A549 (cell line): ENCODE data around the gene LBP. TPM values are rescaled to one million over a fixed set of nuclear protein-coding genes. Genes with fewer than 3 reads are reported as not detected.

Experiments
- ATAC-seq, 2 experiments: fragments of 200-7000 bp in 1 of 2; fragments of >200 bp in 1 of 2; cut with Nextera tagmentation in 1 of 2; cut with Tn5 transposase in 1 of 2; 3 replicates each; pipeline versions ENCODE4 v1.8.0 to v1.9.1; 2018 to 2020; ENCODE audit warnings: mild to moderate bottlenecking in 1 of 2, moderate library complexity in 1 of 2
- CTCF ChIA-PET: fragments of 300-600 bp; sonication (Branson Sonifier 250); formaldehyde crosslinking; extraction: SDS; loops from one replicate; lab custom pipeline; 2021; ENCODE audit warnings: antibody characterized with exemption, inconsistent platforms; lab: Yijun Ruan, JAX
- POLR2A ChIA-PET: fragments of 350-600 bp; formaldehyde crosslinking; extraction: SDS; loops from one replicate; lab custom pipeline; 2021; ENCODE audit warnings: antibody characterized with exemption, inconsistent platforms; lab: Yijun Ruan, JAX
- DNase-seq, 2 experiments: peaks; one replicate each; pipeline versions ENCODE4 v3.0.0 to v3.0.0-alpha.2; 2011 to 2016; ENCODE audit warnings: low read depth in 1 of 2, low spot score in 1 of 2
- FAIRE-seq: peaks from 2 replicates; lab custom pipeline; 2011; peaks lifted over from hg19 to GRCh38; lab: Jason Lieb, UNC
- H3K27ac ChIP-seq, 2 experiments: fragments of >200 bp; sonication (Bioruptor Twin); formaldehyde crosslinking; 3 replicates each; pipeline ENCODE4 v1.5.1; 2016 to 2017
- H3K4me1 ChIP-seq: fragments of >200 bp; sonication (Bioruptor Twin); formaldehyde crosslinking; 3 replicates; pipeline ENCODE4 v1.6.1; 2016
- H3K4me2 ChIP-seq: fragments of >200 bp; sonication (Bioruptor Twin); formaldehyde crosslinking; 3 replicates; pipeline ENCODE4 v1.6.1; 2016
- H3K4me3 ChIP-seq: fragments of >200 bp; sonication (Bioruptor Twin); formaldehyde crosslinking; 3 replicates; pipeline ENCODE4 v1.5.1; 2016
- H3K9me3 ChIP-seq: fragments of >200 bp; sonication (Bioruptor Twin); formaldehyde crosslinking; 3 replicates; pipeline ENCODE4 v1.6.1; 2016
- CBX2 ChIP-seq: fragments of 200-600 bp; sonication (generic); IDR thresholded peaks from 2 replicates; pipeline ENCODE4 v1.6.1; 2016; ENCODE audit warnings: low read depth, mild to moderate bottlenecking, borderline replicate concordance
- CHD4 ChIP-seq: fragments of 200-600 bp; sonication (generic); IDR thresholded peaks from 2 replicates; pipeline ENCODE4 v1.6.1; 2016; ENCODE audit warnings: antibody characterized with exemption, mild to moderate bottlenecking, borderline replicate concordance
- EP300 ChIP-seq, 2 experiments: fragments of >200 bp; sonication (Bioruptor Twin); formaldehyde crosslinking; IDR thresholded peaks; 2 replicates in 1 of 2; 3 replicates in 1 of 2; pipeline ENCODE4 v1.6.1; 2016 to 2017
- ESRRA ChIP-seq: fragments of 150-350 bp; IDR thresholded peaks from 2 replicates; pipeline ENCODE4 v1.6.1; 2014; ENCODE audit warnings: mild to moderate bottlenecking, low read length, borderline replicate concordance
- FOSB ChIP-seq: fragments of 250-450 bp; sonication (Bioruptor Pico); IDR thresholded peaks from 2 replicates; pipeline ENCODE4 v1.5.0; 2020; ENCODE audit warnings: mild to moderate bottlenecking, moderate library complexity
- FOSL2 ChIP-seq, 2 experiments: fragments of 450-650 bp in 1 of 2; fragments of >200 bp in 1 of 2; sonication (Bioruptor Twin) in 1 of 2; formaldehyde crosslinking; IDR thresholded peaks; 2 replicates each; pipeline versions ENCODE4 v1.5.0 to v1.6.1; 2016 to 2020; ENCODE audit warnings: mild to moderate bottlenecking in 1 of 2, moderate library complexity in 1 of 2
- HOXA7 ChIP-seq: fragments of 250-450 bp; sonication (Bioruptor Pico); IDR thresholded peaks from 2 replicates; pipeline ENCODE4 v1.5.0; 2020; ENCODE audit warnings: mild to moderate bottlenecking, moderate library complexity
- HOXB5 ChIP-seq: fragments of 250-450 bp; sonication (Bioruptor Pico); IDR thresholded peaks from 2 replicates; pipeline ENCODE4 v1.5.0; 2020; ENCODE audit warnings: mild to moderate bottlenecking, moderate library complexity
- JUNB ChIP-seq: fragments of >200 bp; sonication (Bioruptor Twin); formaldehyde crosslinking; IDR thresholded peaks from 2 replicates; pipeline ENCODE4 v1.6.1; 2016
- MAFK ChIP-seq: fragments of 450-650 bp; IDR thresholded peaks from 2 replicates; pipeline ENCODE4 v1.6.1; 2014; ENCODE audit not compliant: partially characterized antibody
- MAZ ChIP-seq: fragments of 150-350 bp; IDR thresholded peaks from 2 replicates; pipeline ENCODE4 v1.6.1; 2014; ENCODE audit warnings: antibody characterized with exemption, low read depth, low read length, borderline replicate concordance
- NPAS2 ChIP-seq: fragments of 250-450 bp; sonication (Bioruptor Pico); IDR thresholded peaks from 2 replicates; pipeline ENCODE4 v1.8.0; 2022; ENCODE audit warnings: mild to moderate bottlenecking, moderate library complexity, borderline replicate concordance
- NR3C1 ChIP-seq: fragments of >200 bp; sonication (Bioruptor Twin); formaldehyde crosslinking; IDR thresholded peaks from 3 replicates; pipeline ENCODE4 v1.6.1; 2017
- POLR2A ChIP-seq: IDR thresholded peaks from 2 replicates; pipeline ENCODE4 v1.6.1; 2012; ENCODE audit warnings: mild to moderate bottlenecking, low read length
- POLR2AphosphoS2 ChIP-seq: conservative IDR thresholded peaks from 2 replicates; pipeline ENCODE4 v1.6.1; 2012; ENCODE audit warnings: low read length, improper control_type of control experiment, inconsistent platforms
- RAD21 ChIP-seq, 2 experiments: fragments of >200 bp in 1 of 2; sonication (Bioruptor Twin) in 1 of 2; formaldehyde crosslinking in 1 of 2; IDR thresholded peaks in 1 of 2; conservative IDR thresholded peaks in 1 of 2; 2 replicates in 1 of 2; 3 replicates in 1 of 2; pipeline ENCODE4 v1.6.1; 2012 to 2018; ENCODE audit warnings: inconsistent platforms in 1 of 2
- RCOR1 ChIP-seq: fragments of 150-350 bp; IDR thresholded peaks from 2 replicates; pipeline ENCODE4 v1.6.1; 2014; ENCODE audit warnings: antibody characterized with exemption, low read length, low read depth
- SMC3 ChIP-seq: fragments of >200 bp; sonication (Bioruptor Twin); formaldehyde crosslinking; IDR thresholded peaks from 3 replicates; pipeline ENCODE4 v1.6.1; 2018; ENCODE audit warnings: inconsistent platforms
- ZC3H11A ChIP-seq: fragments of 450-650 bp; IDR thresholded peaks from 2 replicates; pipeline ENCODE4 v1.6.1; 2014; ENCODE audit warnings: antibody characterized with exemption, mild to moderate bottlenecking
- ZNF302 ChIP-seq: fragments of 250-450 bp; sonication (Bioruptor Pico); IDR thresholded peaks from 2 replicates; pipeline ENCODE4 v1.9.0; 2021; ENCODE audit warnings: inconsistent platforms, mild to moderate bottlenecking, moderate library complexity
- WGBS: methylation state at CpG from one replicate; pipeline ENCODE4 v1.1.6; 2017; ENCODE audit errors: missing lambda C conversion rate; 5-methylcytosine and 5-hydroxymethylcytosine counted together
- polyA plus RNA-seq, 4 experiments: library from polyadenylated mRNA; depleted of rRNA in 3 of 4; stranded (reverse); fragments of >200 nt; fragmentation: RNase III in 1 of 4; extraction: RNeasy Plus Mini Kit Qiagen cat#74134 plus additional on column Dnase treatment in 1 of 4; gene quantifications; 2 replicates in 3 of 4; 3 replicates in 1 of 4; pipeline ENCODE4 v1.2.3, GENCODE V29; 2011 to 2017
- TF ChIP-seq, protein P1 (sequence below): fragments of >200 bp; sonication (Bioruptor Twin); formaldehyde crosslinking; IDR thresholded peaks from 3 replicates; pipeline ENCODE4 v1.5.1; 2016
- TF ChIP-seq, protein P2 (sequence below): fragments of 450-650 bp; IDR thresholded peaks from 2 replicates; pipeline ENCODE4 v1.6.1; 2014; ENCODE audit warnings: antibody characterized with exemption
- TF ChIP-seq, protein P3 (sequence below): fragments of >200 bp; sonication (Bioruptor Twin); formaldehyde crosslinking; IDR thresholded peaks from 2 replicates; pipeline ENCODE4 v1.6.1; 2016
- TF ChIP-seq, protein P4 (sequence below): fragments of >200 bp; sonication (Bioruptor Twin); formaldehyde crosslinking; IDR thresholded peaks from 3 replicates; pipeline ENCODE4 v1.6.1; 2016

LBP gene
- polyA plus RNA-seq, 2 of the 4 experiments (the other 2 are of a cell fraction), result 1.3 to 2.2 TPM

DNA sequence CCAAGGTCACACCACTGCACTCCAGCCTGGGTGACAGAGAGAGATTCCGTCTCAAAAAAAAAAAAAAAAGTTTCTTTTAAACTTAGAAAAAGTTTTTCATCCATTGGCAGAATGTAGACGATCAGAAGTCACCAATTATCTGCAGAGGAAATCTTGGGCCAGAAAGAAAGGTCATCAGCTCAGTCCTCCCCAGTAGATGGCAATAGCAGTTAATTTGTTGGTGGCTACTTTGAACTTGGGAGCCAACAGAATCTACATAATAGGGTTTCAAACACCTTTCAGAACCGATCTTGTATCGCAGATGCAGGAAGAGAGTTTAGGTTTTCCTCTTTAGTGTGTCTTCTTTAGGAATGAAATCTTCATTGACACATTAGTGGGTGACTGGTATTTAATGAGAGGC lies 41.7 kb downstream of the LBP start:
- H3K4me2 ChIP-seq, result no peak overlapping the region
- ChIA-PET CTCF (interaction anchor here (0.5 to 2.5 kb wide), 7 partner anchors 13 to 1278 kb away, joined by 3 to 7 read pairs (median 3); no protein-coding TSS in a partner anchor), POLR2A (interaction anchor here (0.7 kb wide), 1 partner anchor 47 kb away, joined by 5 read pairs; no protein-coding TSS in a partner anchor)
- no peak for DNase-seq
- TF ChIP-seq, protein P1, sequence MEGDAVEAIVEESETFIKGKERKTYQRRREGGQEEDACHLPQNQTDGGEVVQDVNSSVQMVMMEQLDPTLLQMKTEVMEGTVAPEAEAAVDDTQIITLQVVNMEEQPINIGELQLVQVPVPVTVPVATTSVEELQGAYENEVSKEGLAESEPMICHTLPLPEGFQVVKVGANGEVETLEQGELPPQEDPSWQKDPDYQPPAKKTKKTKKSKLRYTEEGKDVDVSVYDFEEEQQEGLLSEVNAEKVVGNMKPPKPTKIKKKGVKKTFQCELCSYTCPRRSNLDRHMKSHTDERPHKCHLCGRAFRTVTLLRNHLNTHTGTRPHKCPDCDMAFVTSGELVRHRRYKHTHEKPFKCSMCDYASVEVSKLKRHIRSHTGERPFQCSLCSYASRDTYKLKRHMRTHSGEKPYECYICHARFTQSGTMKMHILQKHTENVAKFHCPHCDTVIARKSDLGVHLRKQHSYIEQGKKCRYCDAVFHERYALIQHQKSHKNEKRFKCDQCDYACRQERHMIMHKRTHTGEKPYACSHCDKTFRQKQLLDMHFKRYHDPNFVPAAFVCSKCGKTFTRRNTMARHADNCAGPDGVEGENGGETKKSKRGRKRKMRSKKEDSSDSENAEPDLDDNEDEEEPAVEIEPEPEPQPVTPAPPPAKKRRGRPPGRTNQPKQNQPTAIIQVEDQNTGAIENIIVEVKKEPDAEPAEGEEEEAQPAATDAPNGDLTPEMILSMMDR, result peak; percentile 11; the same call in 1 of the 3 replicates
- TF ChIP-seq RAD21 (conservative IDR thresholded peaks at IDR 0.05 in 1 of 2, IDR thresholded peaks at IDR 0.05 in 1 of 2) (peak; percentile 17 to 34; a peak in 1 of 5 replicates), MAZ (no peak)
- no peaks in the 10 kb centered on the region for H3K4me1 ChIP-seq
- H3K9me3 ChIP-seq, result no peaks in the 10 kb centered on the region
- FAIRE-seq, result no peak
- 0 out of 6 replicates have a peak, but pooled peaks of 1 of the 2 experiments have one; percentile 30 for ATAC-seq
- H3K4me3 ChIP-seq, result no peak overlapping the region
- 34% methylated on average over 4 of the region's 4 CpGs for WGBS
- no peak overlapping the region for H3K27ac ChIP-seq

DNA sequence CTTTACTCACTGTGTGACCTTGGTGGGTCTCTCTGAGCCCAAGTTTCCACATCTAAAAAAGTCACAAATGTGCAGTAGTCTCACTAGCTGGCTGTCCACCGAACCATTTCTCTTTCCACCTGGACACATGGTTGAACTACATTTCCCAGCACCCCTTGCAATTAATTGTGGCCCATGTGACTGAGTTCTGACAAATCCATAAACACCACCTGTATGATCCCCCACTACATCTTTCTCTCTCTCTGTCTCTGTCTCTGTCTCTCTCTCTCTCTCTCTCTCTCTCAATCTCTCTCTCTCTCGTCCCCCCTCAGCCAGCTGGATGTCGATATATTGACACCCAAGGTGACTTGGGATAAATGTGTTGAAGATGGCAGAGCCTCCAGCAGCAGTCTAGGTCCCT lies 46.1 kb downstream of the LBP start:
- CTCF ChIA-PET, result interaction anchor here (0.7 to 1.0 kb wide), 3 partner anchors 54 to 782 kb away, joined by 3 read pairs; partner anchors contain the start of gene RALGAPB
- 14% methylated on average over 3 of the region's 3 CpGs for WGBS
- Histone ChIP-seq H3K4me3 (no peak overlapping the region), H3K4me1 (no peaks in the 10 kb centered on the region), H3K27ac (no peak overlapping the region), H3K4me2 (0 out of 3 replicates have a peak overlapping the region, but pooled peaks have one; percentile 24), H3K9me3 (no peaks in the 10 kb centered on the region)
- ATAC-seq (peak; percentile 49 to 75; a peak in 4 of 6 replicates), FAIRE-seq (no peak), DNase-seq (peak in 1 of 2 experiments; percentile 21)
- TF ChIP-seq, protein P1, result no peak
- TF ChIP-seq, protein P2, sequence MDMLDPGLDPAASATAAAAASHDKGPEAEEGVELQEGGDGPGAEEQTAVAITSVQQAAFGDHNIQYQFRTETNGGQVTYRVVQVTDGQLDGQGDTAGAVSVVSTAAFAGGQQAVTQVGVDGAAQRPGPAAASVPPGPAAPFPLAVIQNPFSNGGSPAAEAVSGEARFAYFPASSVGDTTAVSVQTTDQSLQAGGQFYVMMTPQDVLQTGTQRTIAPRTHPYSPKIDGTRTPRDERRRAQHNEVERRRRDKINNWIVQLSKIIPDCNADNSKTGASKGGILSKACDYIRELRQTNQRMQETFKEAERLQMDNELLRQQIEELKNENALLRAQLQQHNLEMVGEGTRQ, result peak; percentile 82
- TF ChIP-seq CHD4 (no peak), CBX2 (no peak)
- POLR2A ChIA-PET, result no interaction called here

DNA sequence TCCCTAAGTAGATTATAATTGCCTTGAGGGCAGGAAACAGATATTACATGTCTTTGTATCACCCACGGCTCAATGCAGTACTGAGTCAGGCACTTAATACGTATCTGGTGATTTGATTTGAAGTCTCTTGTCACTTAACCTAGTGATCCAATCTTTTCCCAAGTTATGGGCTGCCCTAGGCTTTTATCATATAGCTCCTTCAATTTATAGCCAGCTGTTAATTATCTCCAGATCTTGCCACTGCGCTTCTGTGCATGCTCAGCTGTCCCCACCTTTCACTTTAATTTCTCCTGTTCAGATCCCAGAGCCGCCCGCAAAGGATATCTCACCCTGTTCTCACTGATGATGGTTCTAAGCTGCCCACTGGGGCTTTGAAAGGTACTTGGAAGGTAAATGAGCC lies 47.0 kb downstream of the LBP start:
- no peak overlapping the region for H3K27ac ChIP-seq
- H3K4me1 ChIP-seq, result no peaks in the 10 kb centered on the region
- WGBS, result 64% methylated on average over 5 of the region's 5 CpGs
- CTCF ChIA-PET, result interaction anchor here (2.2 kb wide), 1 partner anchor 15 kb away, joined by 12 read pairs; no protein-coding TSS in a partner anchor
- DNase-seq, result no peak
- TF ChIP-seq HOXA7 (CRISPR knock-in tag), result no peak
- TF ChIP-seq EP300 (IDR thresholded peaks at IDR 0.05), result no peak
- TF ChIP-seq NR3C1, result no peak
- TF ChIP-seq SMC3, result no peak
- no peak for TF ChIP-seq RCOR1
- TF ChIP-seq, protein P3, sequence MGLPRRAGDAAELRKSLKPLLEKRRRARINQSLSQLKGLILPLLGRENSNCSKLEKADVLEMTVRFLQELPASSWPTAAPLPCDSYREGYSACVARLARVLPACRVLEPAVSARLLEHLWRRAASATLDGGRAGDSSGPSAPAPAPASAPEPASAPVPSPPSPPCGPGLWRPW, result no peak
- TF ChIP-seq POLR2AphosphoS2, result no peak
- TF ChIP-seq JUNB, result no peak
- no peak for TF ChIP-seq POLR2A
- no peak for TF ChIP-seq FOSB (CRISPR knock-in tag)
- TF ChIP-seq ZNF302, result no peak
- no peak for TF ChIP-seq MAFK
- TF ChIP-seq NPAS2 (CRISPR knock-in tag), result no peak
- TF ChIP-seq CBX2, result no peak
- no peak for TF ChIP-seq ESRRA
- TF ChIP-seq, protein P4, sequence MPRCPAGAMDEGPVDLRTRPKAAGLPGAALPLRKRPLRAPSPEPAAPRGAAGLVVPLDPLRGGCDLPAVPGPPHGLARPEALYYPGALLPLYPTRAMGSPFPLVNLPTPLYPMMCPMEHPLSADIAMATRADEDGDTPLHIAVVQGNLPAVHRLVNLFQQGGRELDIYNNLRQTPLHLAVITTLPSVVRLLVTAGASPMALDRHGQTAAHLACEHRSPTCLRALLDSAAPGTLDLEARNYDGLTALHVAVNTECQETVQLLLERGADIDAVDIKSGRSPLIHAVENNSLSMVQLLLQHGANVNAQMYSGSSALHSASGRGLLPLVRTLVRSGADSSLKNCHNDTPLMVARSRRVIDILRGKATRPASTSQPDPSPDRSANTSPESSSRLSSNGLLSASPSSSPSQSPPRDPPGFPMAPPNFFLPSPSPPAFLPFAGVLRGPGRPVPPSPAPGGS, result no peak
- no peak for TF ChIP-seq HOXB5 (CRISPR knock-in tag)
- TF ChIP-seq FOSL2 (IDR thresholded peaks at IDR 0.05), result no peak
- TF ChIP-seq FOSL2 (CRISPR knock-in tag; IDR thresholded peaks at IDR 0.05), result no peak
- TF ChIP-seq ZC3H11A, result no peak
- TF ChIP-seq RAD21 (conservative IDR thresholded peaks at IDR 0.05 in 1 of 2, IDR thresholded peaks at IDR 0.05 in 1 of 2), result no peak
- FAIRE-seq, result no peak
- H3K4me2 ChIP-seq, result no peak overlapping the region
- ATAC-seq, result no peak
- no peaks in the 10 kb centered on the region for H3K9me3 ChIP-seq
- POLR2A ChIA-PET, result no interaction called here
- H3K4me3 ChIP-seq, result no peak overlapping the region
